OCI-LY7 (cell line): Measurements from ENCODE around the gene COPS6. TPM values are rescaled to one million over a fixed set of nuclear protein-coding genes. Genes with fewer than 3 reads are reported as not detected.

Experiments used
- BruUV-seq: library from RNA; stranded (reverse); fragments of 400-500 nt; replicated peaks from 2 replicates; lab custom pipeline; 2021; lab: Mats Ljungman, UMichigan
- CTCF ChIA-PET: fragments of 300-600 bp; sonication (Branson Sonifier 250); formaldehyde crosslinking; loops from one replicate; lab custom pipeline; 2022; ENCODE audit warnings: antibody characterized with exemption; ENCODE audit not compliant: unreplicated experiment; lab: Charles Lee
- POLR2A ChIA-PET: fragments of 300-600 bp; sonication (Branson Sonifier 250); formaldehyde crosslinking; loops from one replicate; lab custom pipeline; 2022; ENCODE audit warnings: antibody characterized with exemption; lab: Charles Lee
- DNase-seq: peaks from one replicate; pipeline ENCODE4 v3.0.0-alpha.2; 2015; ENCODE audit warnings: low spot score
- H2AFZ ChIP-seq: fragments of 200-600 bp; sonication (generic), shearing (Covaris generic); 2 replicates; pipeline ENCODE4 v1.6.1; 2014; ENCODE audit warnings: mild to moderate bottlenecking, antibody characterized with exemption, low read length, moderate library complexity
- H3K27ac ChIP-seq: fragments of 200-600 bp; sonication (generic); 2 replicates; pipeline ENCODE4 v1.5.1; 2014; ENCODE audit warnings: mixed run types, low read depth, mild to moderate bottlenecking, moderate library complexity, low read length, inconsistent platforms; ENCODE audit not compliant: poor library complexity, severe bottlenecking
- H3K36me3 ChIP-seq: fragments of 200-600 bp; sonication (generic); 2 replicates; pipeline ENCODE4 v1.6.1; 2014; ENCODE audit warnings: mild to moderate bottlenecking, antibody characterized with exemption, low read length, moderate library complexity, mixed read lengths; ENCODE audit not compliant: insufficient read depth
- H3K4me1 ChIP-seq: fragments of 200-600 bp; sonication (generic); 2 replicates; pipeline ENCODE4 v1.5.1; 2014; ENCODE audit warnings: mild to moderate bottlenecking, low read length; ENCODE audit not compliant: insufficient read depth, poor library complexity, severe bottlenecking
- H3K4me2 ChIP-seq: fragments of 200-600 bp; sonication (generic); 2 replicates; pipeline ENCODE4 v1.6.1; 2014; ENCODE audit warnings: mild to moderate bottlenecking, low read length
- H3K4me3 ChIP-seq: fragments of 200-600 bp; sonication (generic); 2 replicates; pipeline ENCODE4 v1.5.1; 2014; ENCODE audit warnings: mild to moderate bottlenecking, low read depth, low read length; ENCODE audit not compliant: poor library complexity, severe bottlenecking
- H3K79me2 ChIP-seq: fragments of 200-600 bp; sonication (generic); 2 replicates; pipeline ENCODE4 v1.6.1; 2016; ENCODE audit warnings: low read depth, mild to moderate bottlenecking, low read length, moderate library complexity, mixed read lengths; ENCODE audit not compliant: insufficient read depth
- H3K9me2 ChIP-seq: fragments of 200-600 bp; sonication (generic); 2 replicates; pipeline ENCODE4 v1.6.1; 2016; ENCODE audit warnings: mild to moderate bottlenecking, low read length, mixed read lengths; ENCODE audit not compliant: insufficient read depth
- H3K9me3 ChIP-seq: fragments of 200-600 bp; sonication (generic); 2 replicates; pipeline ENCODE4 v1.6.1; 2014; ENCODE audit warnings: mild to moderate bottlenecking, mixed run types, low read length, mixed read lengths
- H4K20me1 ChIP-seq: fragments of 200-600 bp; sonication (generic); 2 replicates; pipeline ENCODE4 v1.6.1; 2014; ENCODE audit warnings: mild to moderate bottlenecking, antibody characterized with exemption, low read length, moderate library complexity, mixed read lengths; ENCODE audit not compliant: insufficient read depth
- EZH2phosphoT487 ChIP-seq: fragments of 200-600 bp; sonication (generic); IDR thresholded peaks from 2 replicates; pipeline ENCODE4 v1.6.1; 2018; ENCODE audit warnings: low read depth, borderline replicate concordance, mild to moderate bottlenecking, mixed run types, antibody characterized with exemption, low read length, moderate library complexity, mixed read lengths
- intact Hi-C: fragments of 100-400 bp; cut with micrococcal nuclease; formaldehyde crosslinking; loops from one replicate; pipeline ENCODE4 v1.10.0; 2022; ENCODE audit not compliant: unreplicated experiment
- total RNA-seq, 2 experiments: library from RNA; depleted of rRNA in 1 of 2; stranded (reverse); fragments of >200 nt in 1 of 2; shearing (Covaris generic) in 1 of 2; gene quantifications; 2 replicates each; pipeline ENCODE4 v1.2.3, GENCODE V29; 2014 to 2022
- TF ChIP-seq, protein P1 (sequence below): fragments of 200-600 bp; sonication (generic); conservative IDR thresholded peaks from 2 replicates; pipeline ENCODE4 v1.5.1; 2014; ENCODE audit warnings: mild to moderate bottlenecking, antibody characterized with exemption, low read length, moderate library complexity, mixed read lengths

Gene COPS6
- total RNA-seq, 2 experiments from 2014 or later = 57.6 to 96.0 TPM

DNA sequence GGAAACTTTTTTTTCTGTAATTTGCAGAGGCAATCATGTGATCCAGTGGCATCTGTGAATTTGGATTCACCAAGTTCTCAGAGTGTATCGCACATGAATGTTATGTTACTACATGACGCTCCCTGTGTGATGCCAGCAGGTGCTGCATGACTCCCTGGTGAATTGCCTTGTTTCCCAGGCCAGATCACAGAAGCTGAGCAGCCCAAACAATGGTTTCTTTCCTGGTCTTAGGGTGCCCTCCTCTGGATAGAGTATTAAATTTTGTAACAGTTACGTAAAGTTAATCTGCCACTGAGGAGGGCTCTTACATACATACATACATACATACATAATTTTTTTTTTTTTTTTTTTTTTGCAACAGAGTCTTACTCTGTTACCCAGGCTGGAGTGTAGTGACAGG lies 35.6 kb upstream of the COPS6 start:
- H3K9me2 ChIP-seq = no peaks in the 10 kb centered on the region
- BruUV-seq = no TSS peak
- H3K36me3 ChIP-seq = peaks cover 14% of the 10 kb centered on the region
- no peaks in the 10 kb centered on the region for H4K20me1 ChIP-seq
- CTCF ChIA-PET = no interaction called here
- peak; percentile 69 for DNase-seq
- peaks cover 10% of the 10 kb centered on the region for H3K4me1 ChIP-seq
- intact Hi-C loops = loop anchor here (5.0 kb wide), 2 partner anchors 61 to 141 kb away; no protein-coding TSS in a partner anchor
- no peak overlapping the region for H3K4me2 ChIP-seq
- H3K4me3 ChIP-seq = no peak overlapping the region
- TF ChIP-seq EZH2phosphoT487 = no peak
- TF ChIP-seq, protein P1, sequence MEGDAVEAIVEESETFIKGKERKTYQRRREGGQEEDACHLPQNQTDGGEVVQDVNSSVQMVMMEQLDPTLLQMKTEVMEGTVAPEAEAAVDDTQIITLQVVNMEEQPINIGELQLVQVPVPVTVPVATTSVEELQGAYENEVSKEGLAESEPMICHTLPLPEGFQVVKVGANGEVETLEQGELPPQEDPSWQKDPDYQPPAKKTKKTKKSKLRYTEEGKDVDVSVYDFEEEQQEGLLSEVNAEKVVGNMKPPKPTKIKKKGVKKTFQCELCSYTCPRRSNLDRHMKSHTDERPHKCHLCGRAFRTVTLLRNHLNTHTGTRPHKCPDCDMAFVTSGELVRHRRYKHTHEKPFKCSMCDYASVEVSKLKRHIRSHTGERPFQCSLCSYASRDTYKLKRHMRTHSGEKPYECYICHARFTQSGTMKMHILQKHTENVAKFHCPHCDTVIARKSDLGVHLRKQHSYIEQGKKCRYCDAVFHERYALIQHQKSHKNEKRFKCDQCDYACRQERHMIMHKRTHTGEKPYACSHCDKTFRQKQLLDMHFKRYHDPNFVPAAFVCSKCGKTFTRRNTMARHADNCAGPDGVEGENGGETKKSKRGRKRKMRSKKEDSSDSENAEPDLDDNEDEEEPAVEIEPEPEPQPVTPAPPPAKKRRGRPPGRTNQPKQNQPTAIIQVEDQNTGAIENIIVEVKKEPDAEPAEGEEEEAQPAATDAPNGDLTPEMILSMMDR = peak; percentile 71
- H3K27ac ChIP-seq = no peak overlapping the region
- H3K79me2 ChIP-seq = no peaks in the 10 kb centered on the region; the same call in 1 of the 2 replicates
- no peak overlapping the region for H2AFZ ChIP-seq
- H3K9me3 ChIP-seq = no peaks in the 10 kb centered on the region
- POLR2A ChIA-PET = interaction anchor here (0.6 to 1.0 kb wide), 3 partner anchors 26 to 1193 kb away, joined by 4 to 8 read pairs (median 6); no protein-coding TSS in a partner anchor

DNA sequence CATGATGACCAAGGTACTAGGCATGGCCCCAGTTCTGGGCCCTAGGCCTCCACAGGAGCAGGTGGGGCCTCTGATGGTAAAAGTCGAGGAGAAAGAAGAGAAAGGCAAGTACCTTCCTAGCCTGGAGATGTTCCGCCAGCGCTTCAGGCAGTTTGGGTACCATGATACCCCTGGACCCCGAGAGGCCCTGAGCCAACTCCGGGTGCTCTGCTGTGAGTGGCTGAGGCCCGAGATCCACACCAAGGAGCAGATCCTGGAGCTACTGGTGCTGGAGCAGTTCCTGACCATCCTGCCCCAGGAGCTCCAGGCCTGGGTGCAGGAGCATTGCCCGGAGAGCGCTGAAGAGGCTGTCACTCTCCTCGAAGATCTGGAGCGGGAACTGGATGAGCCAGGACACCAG lies 31.8 kb upstream of the COPS6 start:
- H4K20me1 ChIP-seq = no peaks in the 10 kb centered on the region
- no peaks in the 10 kb centered on the region for H3K79me2 ChIP-seq
- peaks cover 32% of the 10 kb centered on the region for H3K36me3 ChIP-seq
- intact Hi-C loops = no loop called here
- H3K9me2 ChIP-seq = no peaks in the 10 kb centered on the region
- ChIA-PET POLR2A (no interaction called here), CTCF (no interaction called here)
- no peak for DNase-seq
- BruUV-seq = no TSS peak
- no peaks in the 10 kb centered on the region for H3K9me3 ChIP-seq
- H3K4me3 ChIP-seq = no peak overlapping the region
- H3K4me2 ChIP-seq = no peak overlapping the region
- no peak overlapping the region for H3K27ac ChIP-seq
- peaks cover 6% of the 10 kb centered on the region for H3K4me1 ChIP-seq
- TF ChIP-seq, protein P1 = no peak
- no peak for TF ChIP-seq EZH2phosphoT487
- no peak overlapping the region for H2AFZ ChIP-seq

DNA sequence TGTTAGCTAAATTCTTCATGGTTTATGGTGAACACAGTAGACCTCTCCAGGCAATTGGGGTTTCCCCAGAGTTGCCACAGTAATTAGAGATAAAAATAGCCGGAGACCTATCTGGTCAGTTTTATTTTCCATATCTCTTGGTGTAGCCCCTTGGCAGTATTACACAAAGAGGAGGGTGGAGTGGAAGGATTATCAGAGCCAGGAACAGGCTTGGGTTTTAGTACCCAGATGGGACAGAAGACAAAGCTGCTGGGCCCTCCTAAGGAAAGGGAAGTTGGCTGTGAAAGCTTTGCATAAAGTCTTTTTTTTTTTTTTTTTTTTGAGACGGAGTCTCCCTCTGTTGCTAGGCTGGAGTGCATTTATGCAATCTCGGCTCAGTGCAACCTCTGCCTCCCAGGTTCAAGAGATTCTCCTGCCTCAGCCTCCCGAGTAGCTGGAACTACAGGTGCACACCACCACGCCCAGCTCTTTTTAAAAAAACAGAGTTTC lies 29.5 kb upstream of the COPS6 start:
- no peak overlapping the region for H3K27ac ChIP-seq

More for the DNA sequence above, 29.5 kb upstream of the COPS6 start:
- ChIA-PET CTCF (no interaction called here), POLR2A (interaction anchor here (0.6 to 1.5 kb wide), 4 partner anchors 10 to 40 kb away, joined by 3 to 5 read pairs (median 4); partner anchors contain the start of gene ZSCAN21)
- no TSS peak for BruUV-seq
- intact Hi-C loops = no loop called here
- Histone ChIP-seq H3K4me2 (no peak overlapping the region), H3K36me3 (peaks cover 41% of the 10 kb centered on the region), H3K9me3 (no peaks in the 10 kb centered on the region), H3K4me3 (no peak overlapping the region), H3K79me2 (no peaks in the 10 kb centered on the region), H4K20me1 (no peaks in the 10 kb centered on the region), H2AFZ (no peak overlapping the region), H3K4me1 (peaks cover 6% of the 10 kb centered on the region), H3K9me2 (no peaks in the 10 kb centered on the region)
- DNase-seq = peak; percentile 14
- TF ChIP-seq EZH2phosphoT487 = no peak
